ENCODE data around the gene IAH1. TPM values are rescaled to one million over a fixed set of nuclear protein-coding genes. Genes with fewer than 3 reads are reported as not detected.

Gene IAH1
- total RNA-seq, 1 donor from 2014 or later: 83.4 TPM

DNA sequence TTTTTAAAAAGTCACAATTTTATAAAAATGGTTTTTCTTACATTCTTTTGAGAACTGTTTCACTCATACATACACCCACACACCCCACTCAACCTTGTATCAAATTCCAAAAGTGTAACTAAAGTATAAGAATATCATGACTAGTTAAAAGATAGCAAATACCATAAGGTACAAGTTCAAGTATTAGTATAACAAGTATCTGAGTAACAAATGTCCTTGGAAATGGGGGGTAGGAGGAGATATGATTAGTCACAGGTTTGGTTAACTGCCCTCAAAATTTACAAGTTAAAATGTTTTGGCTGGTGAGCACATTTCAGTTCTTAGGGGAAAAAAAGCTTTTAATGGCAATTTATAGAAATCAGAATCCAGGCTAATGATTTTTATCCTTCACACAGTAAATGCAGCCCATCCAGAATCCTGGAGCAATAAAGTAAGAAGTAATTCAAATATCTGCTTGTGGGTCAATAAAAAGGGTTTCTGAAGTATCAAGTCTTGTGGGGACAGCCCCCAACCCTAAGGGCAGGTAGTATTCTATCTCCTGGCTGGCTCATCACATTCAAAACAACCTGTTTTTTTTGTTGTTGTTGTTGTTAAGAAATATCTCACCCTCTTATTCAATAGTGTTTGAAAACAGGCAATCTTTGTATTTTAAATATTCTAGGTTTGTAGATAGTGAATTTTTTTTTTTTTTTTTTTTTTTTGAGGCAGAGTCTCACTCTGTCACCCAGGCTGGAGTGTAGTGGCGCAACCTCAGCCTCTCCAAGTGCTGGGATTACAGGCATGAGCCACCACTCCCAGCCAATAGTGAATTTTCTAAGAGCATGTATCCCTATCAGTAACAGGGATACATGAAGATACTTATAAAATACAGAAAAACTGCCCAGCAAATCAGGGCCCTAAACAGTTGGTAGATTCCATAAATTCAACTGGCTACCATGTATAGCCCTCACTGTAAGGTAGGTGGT is 14.5 kb downstream of the IAH1 start:
- H3K4me3 ChIP-seq (ENCODE audit: low read depth, low read length): no peak overlapping the region
- TF ChIP-seq, protein P1, sequence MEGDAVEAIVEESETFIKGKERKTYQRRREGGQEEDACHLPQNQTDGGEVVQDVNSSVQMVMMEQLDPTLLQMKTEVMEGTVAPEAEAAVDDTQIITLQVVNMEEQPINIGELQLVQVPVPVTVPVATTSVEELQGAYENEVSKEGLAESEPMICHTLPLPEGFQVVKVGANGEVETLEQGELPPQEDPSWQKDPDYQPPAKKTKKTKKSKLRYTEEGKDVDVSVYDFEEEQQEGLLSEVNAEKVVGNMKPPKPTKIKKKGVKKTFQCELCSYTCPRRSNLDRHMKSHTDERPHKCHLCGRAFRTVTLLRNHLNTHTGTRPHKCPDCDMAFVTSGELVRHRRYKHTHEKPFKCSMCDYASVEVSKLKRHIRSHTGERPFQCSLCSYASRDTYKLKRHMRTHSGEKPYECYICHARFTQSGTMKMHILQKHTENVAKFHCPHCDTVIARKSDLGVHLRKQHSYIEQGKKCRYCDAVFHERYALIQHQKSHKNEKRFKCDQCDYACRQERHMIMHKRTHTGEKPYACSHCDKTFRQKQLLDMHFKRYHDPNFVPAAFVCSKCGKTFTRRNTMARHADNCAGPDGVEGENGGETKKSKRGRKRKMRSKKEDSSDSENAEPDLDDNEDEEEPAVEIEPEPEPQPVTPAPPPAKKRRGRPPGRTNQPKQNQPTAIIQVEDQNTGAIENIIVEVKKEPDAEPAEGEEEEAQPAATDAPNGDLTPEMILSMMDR (conservative IDR thresholded peaks at IDR 0.05; ENCODE audit: low read depth, low read length): no peak
- DNase-seq (ENCODE audit: low read depth): no peak

DNA sequence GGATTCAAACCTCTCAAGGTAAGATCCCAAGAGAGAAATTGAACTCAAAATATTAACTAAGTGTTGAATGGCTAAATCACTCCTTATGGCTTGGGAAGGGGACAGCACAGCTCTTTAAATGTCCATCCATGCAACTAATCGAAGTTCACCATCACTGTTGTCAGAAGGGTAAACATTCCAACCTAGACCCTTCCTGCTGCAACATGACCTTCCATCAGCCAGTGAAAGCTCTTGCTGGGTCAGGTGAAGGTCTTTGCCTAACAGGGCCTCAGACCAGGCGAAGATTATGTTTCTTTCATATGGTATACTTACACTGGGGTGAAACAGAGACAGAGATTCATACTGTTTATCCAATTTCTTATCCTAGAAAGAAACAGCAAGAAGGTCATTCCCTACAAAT is 16.4 kb downstream of the IAH1 start:
- TF ChIP-seq, protein P1 (conservative IDR thresholded peaks at IDR 0.05; ENCODE audit: low read depth, low read length): no peak
- DNase-seq (ENCODE audit: low read depth): no peak

DNA sequence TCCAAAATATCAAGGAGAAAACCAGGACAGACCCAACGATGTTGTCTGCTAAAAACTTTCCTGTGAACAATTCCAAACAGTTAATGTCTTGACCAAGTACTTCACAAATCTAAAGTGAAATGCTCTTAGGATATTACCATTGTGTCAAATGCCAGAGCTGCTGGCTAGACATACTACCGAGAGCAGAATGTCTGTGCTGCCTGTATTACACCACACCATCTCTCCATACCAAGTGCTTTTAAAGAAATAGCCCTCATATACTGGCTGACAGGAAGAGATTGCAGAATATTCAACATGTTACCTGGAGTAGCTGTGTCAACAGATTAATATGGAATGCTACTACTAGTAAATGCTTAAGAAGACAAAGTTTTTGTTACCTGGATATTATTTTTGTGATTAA is 18.6 kb downstream of the IAH1 start:
- DNase-seq (ENCODE audit: low read depth): no peak
- TF ChIP-seq, protein P1 (conservative IDR thresholded peaks at IDR 0.05; ENCODE audit: low read depth, low read length): no peak
- no peak overlapping the region for H3K4me3 ChIP-seq (ENCODE audit: low read depth, low read length)

More for the DNA sequence above, 16.4 kb downstream of the IAH1 start:
- H3K4me3 ChIP-seq (ENCODE audit: low read depth, low read length): no peak overlapping the region

DNA sequence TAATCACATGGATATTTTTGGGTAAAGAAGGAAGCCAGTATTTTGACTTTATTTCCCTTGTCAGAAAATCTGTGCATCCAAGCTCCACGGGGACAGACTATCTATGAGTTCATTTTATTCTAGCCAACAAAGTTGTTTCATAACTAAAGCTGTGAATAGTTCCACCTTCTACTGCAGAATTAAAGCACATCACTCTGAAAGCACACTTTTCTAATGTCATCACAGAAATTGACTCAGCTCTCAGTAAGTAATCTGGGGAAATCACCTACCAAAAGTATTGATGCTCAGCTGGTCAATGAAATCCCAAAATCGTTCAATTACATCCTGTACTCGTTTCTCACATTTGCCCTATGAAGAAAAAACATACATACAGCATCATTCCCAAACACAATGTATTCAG is 19.1 kb downstream of the IAH1 start:
- no peak for DNase-seq (ENCODE audit: low read depth)
- TF ChIP-seq, protein P1 (conservative IDR thresholded peaks at IDR 0.05; ENCODE audit: low read depth, low read length): no peak

DNA sequence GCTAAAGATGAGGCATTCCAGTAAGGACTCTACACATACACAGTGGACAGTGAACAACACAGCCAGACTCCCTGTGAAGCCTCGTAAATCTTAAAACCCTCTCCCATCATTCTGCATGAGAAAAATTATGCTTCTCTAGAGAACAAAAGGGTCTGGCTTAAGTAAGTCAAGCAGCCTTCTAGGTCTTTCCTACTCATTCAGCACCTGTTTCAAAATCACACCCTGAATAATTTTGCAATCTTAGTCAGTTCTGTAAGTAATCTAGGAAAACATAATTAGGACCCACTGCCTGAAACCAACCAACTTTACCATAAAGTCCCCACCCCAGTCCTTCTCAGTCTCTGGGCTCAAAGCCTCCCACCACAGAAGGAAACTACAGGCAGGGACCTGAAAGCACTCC is 19.7 kb downstream of the IAH1 start:
- DNase-seq (ENCODE audit: low read depth): no peak
- H3K4me3 ChIP-seq (ENCODE audit: low read depth, low read length): no peak overlapping the region
- TF ChIP-seq, protein P1 (conservative IDR thresholded peaks at IDR 0.05; ENCODE audit: low read depth, low read length): no peak

More for the DNA sequence above, 19.1 kb downstream of the IAH1 start:
- no peak overlapping the region for H3K4me3 ChIP-seq (ENCODE audit: low read depth, low read length)

DNA sequence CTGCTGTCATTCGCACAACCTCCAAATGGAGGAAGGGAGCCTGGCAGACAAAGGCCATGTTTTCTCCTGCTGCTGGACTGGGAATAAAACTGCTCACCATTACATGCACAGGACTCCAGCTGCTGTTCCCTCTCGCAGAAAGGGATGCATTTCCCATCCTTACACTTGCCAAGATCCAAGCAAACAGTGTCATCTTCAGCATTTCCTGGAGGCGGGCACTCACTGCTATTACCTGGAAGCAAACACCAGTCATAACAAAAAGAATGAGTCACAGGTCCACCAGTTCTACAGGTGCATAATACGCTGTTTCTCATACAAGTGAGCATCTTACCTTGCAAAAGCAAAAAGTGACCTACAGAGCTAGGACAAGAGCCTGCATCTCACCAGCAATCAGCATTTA is 22.7 kb downstream of the IAH1 start:
- no peak for DNase-seq (ENCODE audit: low read depth)
- H3K4me3 ChIP-seq (ENCODE audit: low read depth, low read length): no peak overlapping the region
- TF ChIP-seq, protein P1 (conservative IDR thresholded peaks at IDR 0.05; ENCODE audit: low read depth, low read length): no peak
